Ishikawa (cell line): ENCODE results near the gene THBS4.

ENCODE experiments used
- CEBPB ChIP-seq: IDR thresholded peaks from 2 replicates; pipeline ENCODE4 v1.6.1; 2012
- EP300 ChIP-seq: IDR thresholded peaks from 2 replicates; pipeline ENCODE4 v1.6.1; 2012; ENCODE audit warnings: borderline replicate concordance
- MAX ChIP-seq: IDR thresholded peaks from 2 replicates; pipeline ENCODE4 v1.6.1; 2012
- RAD21 ChIP-seq: IDR thresholded peaks from 2 replicates; pipeline ENCODE4 v1.6.1; 2012; ENCODE audit warnings: low read depth
- REST ChIP-seq: IDR thresholded peaks from 2 replicates; pipeline ENCODE4 v1.6.1; 2012; ENCODE audit warnings: low read depth, mild to moderate bottlenecking
- USF1 ChIP-seq: IDR thresholded peaks from 2 replicates; pipeline ENCODE4 v1.6.1; 2012

- TF ChIP-seq REST (no peak), MAX (no peak), RAD21 (no peak), USF1 (no peak), EP300 (no peak), CEBPB (no peak)
Measured at GRCh38 chr5:80064124-80064523, 29.0 kb downstream of the THBS4 start.
